Neural progenitor cell (in vitro differentiated cells): ENCODE data around the gene KCNMA1.

Experiments
- CTCF ChIP-seq: fragments of 200-600 bp; sonication (generic); IDR thresholded peaks from 2 replicates; pipeline ENCODE4 v1.5.1; 2017; ENCODE audit warnings: antibody characterized with exemption, mild to moderate bottlenecking
- EZH2 ChIP-seq: fragments of 200-600 bp; sonication (generic); IDR thresholded peaks from 2 replicates; pipeline ENCODE4 v1.6.1; 2017; ENCODE audit warnings: antibody characterized with exemption, mild to moderate bottlenecking, moderate library complexity

- no peak for TF ChIP-seq CTCF
- no peak for TF ChIP-seq EZH2
These were observed 216.6 kb downstream of the KCNMA1 start for GRCh38 chr10:77420947-77421523.
